NCI-H128 (cell line): ENCODE results near the gene DNAJC5.
"Not testable (repeated sequence)": the region's sequence is repeated elsewhere in the genome, so short reads cannot be mapped to it uniquely, and the experiment has no call there.

Experiments
- DNase-seq: peaks from one replicate; lab custom pipeline; 2025; ENCODE audit not compliant: unreplicated experiment; lab: John Stamatoyannopoulos, UW

The DNAJC5 gene

DNA sequence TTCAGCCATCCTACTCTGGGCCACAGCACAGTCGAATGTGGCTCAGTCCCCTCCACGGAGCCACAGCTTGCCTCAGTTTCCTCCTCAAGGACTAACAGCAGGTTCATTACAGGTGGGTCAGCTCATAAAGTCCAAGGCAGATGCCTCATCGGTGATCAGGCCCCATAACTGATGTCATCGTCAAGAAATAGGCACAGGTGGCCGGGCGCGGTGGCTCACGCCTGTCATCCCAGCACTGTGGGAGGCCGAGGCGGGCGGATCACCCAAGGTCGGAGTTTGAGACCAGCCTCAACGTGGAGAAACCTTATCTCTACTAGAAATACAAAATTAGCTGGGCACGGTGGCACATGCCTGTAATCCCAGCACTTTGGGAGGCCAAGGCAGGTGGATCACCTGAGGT is 57.8 kb downstream of the DNAJC5 start:
- DNase-seq: no peak

GRCh38 chr20:63953764-63954429 is 59.0 kb downstream of the DNAJC5 start:
- no peak for DNase-seq

DNA sequence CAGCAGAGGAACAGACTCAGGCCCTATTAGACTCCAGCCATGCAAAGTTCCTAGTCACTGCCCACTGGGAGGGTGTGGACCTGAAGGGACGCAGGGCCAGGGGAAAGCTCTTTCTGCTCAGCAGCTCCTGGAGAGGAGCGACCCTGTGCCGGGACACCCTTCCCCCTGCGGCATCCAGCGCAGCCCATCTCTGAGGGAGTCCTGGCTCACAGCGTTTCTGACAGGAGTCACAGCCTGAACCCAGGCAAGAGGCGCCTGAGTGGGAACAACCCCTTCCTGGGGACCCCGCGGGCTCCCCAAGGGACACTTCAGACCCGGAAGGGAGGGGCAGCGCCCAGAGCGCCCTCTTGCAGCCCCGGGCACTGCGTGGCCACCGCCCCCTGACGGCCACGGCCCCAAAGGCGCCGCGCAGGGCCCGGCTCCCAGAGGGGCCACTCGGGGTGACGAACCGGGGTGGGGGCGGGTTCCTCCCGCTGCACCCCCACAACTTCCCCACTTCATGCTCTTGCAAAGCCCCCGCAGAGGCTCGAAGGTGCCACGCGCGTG is 60.4 kb downstream of the DNAJC5 start:
- DNase-seq: no peak

- peak; percentile 71 for DNase-seq
Observed at GRCh38 chr20:63955827-63956663, 61.1 kb downstream of the DNAJC5 start, which contains the start of gene UCKL1. Gene UCKL1, minus strand, starts transcription at chr20:63956416. Its CDS starts 44 bp downstream, at chr20:63956372.

DNA sequence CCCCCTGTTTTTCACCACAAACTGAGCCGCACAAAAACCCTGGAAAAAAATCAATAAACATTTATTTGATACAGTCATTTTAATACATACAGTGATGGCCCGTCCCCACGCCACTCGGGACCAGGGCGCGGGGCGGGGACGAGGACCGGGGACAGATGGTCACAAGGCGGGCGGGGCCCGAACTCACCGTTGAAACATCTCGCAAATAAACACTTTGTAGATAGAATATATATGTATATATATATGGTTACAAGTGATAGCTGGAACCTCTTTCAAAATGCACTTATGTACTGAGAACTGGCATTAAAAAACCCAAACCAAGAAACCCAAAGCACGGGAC is 61.7 kb downstream of the DNAJC5 start:
- no peak for DNase-seq

GRCh38 chr20:63957004-63957689 is 62.2 kb downstream of the DNAJC5 start:
- no peak for DNase-seq

DNA sequence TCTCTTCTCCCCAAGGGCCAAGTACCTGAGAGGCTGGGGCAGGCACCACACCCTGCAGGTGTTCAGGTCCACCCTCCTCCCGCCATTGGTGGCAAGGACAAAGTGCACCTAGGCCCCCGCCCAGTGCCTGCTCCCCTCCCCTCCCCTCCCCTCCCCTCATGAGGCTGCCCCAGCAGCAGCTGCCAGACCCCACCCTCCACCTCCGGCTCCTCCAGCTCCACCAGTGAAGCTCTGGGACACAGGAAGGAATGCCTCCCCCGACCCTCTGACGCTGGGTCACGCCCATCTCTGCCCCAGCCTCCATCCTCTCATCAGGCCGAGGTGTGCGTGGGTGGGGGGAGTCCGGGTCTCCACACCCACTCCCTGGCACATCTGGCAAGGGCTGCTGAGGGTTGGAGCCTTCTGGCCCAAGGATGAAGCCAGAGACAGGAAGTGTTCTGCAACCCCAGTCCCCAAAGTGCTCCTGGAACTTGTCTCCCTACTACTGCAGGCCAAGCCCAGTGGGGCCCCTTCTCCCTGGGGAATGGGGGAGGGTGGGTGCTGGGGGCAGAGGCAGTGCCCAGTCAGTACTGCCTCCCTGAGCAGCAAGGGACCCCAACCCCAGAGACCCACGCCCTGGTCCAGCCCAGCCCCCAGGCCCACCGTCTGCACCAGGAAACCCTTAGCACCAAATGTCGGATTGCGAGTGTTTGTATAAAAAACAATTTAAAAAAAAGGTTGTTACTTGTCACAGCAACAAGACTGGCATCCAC is 62.9 kb downstream of the DNAJC5 start:
- DNase-seq: no peak

- no peak for DNase-seq
Observed at GRCh38 chr20:63958471-63958870, 63.5 kb downstream of the DNAJC5 start.

DNA sequence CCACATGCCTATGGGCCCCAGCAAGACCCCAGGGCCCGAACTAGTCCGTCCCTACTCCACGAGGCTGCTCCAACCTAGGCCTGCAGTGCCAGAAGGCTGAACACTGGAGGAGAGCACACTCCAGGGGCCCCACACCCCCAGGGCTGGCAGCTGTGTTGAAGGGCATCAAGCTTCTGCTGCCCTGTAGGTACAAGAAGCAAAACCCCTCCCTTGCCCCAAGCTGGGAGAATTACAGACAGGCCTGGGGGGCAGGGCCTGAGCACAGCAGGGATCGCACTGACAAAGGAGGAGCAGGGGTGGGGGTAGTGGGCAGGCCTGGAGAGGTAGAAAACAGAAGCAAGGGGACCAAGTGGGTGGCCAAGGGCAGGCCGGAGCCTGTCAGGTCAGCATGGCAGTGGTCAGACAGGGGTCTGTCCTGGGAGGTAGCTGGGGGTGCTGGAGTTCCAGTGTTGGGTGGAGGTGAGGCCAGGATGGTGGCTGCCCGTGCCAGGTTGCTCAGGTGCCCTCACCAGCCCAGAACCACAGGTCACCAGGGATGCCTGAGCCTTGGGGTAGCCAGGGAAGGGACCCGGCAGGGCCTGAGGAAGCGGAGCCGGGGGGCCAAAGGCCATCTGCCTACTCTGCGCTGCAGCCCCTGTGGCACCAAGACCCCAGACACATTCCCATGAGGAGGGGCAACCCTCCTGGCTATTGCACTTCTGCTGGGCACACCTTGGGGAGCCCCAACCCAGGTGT is 64.2 kb downstream of the DNAJC5 start:
- no peak for DNase-seq

DNA sequence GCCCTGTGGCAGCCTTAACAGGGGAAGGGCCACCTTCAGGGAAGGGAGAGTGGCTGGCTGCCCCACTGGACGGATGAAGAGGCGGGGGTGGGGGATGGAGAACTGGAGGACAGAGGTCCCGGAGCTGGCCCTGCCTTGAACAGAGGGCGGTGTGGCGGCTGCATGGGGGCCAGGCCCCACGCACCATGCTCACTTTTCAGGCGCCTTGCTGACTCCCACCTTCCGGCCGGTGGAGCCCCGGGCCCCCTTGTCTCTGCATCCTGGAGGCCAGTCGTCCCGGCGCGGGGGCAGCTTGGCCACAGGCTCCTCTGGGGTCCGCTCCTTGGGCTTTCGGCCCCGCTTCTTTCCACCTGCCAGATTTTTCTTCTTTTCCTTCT is 64.8 kb downstream of the DNAJC5 start:
- no peak for DNase-seq

DNA sequence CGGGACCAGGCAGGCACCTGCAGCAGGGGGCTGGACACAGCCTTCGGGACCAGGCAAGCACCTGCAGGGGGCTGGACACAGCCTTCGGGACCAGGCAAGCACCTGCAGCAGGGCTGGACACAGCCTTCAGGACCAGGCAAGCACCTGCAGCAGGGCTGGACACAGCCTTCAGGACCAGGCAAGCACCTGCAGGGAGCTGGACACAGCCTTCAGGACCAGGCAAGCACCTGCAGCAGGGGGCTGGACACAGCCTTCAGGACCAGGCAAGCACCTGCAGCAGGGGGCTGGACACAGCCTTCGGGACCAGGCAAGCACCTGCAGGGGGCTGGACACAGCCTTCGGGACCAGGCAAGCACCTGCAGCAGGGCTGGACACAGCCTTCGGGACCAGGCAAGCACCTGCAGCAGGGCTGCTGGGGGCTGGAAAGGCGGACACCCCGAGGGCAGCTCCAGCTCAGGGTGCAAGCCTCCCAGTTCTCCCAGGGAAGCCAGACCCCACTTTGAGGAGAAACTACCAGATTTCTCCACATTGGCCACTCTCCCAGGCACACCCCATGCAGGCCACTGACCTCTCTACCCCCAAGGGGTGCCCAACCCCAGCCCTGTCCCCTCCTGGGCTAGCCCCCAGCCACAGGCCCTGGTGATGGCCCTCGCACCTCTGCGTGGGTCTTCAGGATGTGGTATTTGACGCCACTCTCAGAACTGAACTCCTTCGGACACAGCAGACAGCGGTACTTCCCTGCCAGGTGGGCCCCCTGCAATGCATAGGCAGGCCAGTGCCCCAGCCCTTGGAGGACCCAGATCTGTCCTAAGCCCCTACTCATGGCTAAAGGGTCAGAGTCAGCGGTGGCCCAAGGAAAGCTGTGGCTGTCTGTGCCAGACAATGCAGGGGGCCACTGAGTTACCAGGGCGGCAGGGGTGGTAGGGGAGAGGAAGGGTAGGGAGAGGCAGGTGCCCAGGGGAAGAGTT is 66.0 kb downstream of the DNAJC5 start:
- not testable (repeated sequence) for DNase-seq

DNA sequence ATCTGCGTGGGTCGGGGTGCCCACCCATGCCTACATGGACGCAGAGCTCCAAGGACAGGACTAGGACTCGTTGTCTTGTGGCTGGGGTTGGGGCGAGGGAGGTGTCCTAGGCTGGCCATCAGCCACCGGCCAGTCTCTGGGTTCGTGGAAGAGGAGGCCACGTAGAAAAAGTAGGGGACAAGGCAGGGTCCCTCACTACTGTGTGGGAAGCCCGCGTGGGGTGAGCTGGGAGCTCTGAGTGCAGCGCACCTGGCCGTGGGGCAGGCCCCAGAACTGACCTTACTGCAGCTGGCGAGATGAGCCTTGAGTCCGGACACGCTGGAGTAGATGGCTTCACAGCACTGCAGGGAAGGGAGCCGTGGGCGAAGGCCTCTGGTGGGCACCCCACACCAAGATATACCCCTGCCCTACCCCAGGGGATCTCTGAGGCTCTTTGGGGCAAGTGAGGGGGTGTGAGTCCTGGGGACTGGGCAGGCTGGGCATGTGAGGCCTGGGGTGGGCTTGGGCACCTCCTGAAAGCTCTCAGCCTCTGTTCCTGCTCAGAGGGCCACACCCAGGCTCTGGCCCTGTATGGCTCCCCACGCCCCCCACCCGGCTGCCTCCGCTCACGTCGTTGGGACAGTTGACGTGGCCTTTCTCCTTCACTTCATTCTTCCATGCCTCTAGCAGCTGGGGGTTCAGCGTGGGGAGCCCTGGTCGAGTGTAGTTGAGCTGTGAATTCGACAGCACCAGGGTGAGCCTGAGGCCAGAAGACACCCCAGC is 66.9 kb downstream of the DNAJC5 start:
- DNase-seq: no peak

GRCh38 chr20:63962426-63963347 is 67.8 kb downstream of the DNAJC5 start:
- no peak for DNase-seq

GRCh38 chr20:63963348-63963741 is 68.4 kb downstream of the DNAJC5 start:
- DNase-seq: no peak

- DNase-seq: no peak
Observed at GRCh38 chr20:63963784-63964301, 68.9 kb downstream of the DNAJC5 start.

GRCh38 chr20:63964412-63964811 is 69.5 kb downstream of the DNAJC5 start:
- DNase-seq: no peak
